ENCODE measurements around the gene TACC2.

TACC2 gene

GRCh38 chr10:122194251-122194650 lies 205.3 kb downstream of the TACC2 start:
- Histone ChIP-seq H3K23ac (ENCODE audit: low read length) (no peak overlapping the region), H3K4me3 (ENCODE audit: low read length) (no peak overlapping the region), H3K27ac (ENCODE audit: low read depth, low read length) (no peak overlapping the region), H2BK120ac (ENCODE audit: low read depth, low read length) (no peak overlapping the region), H3K4me1 (ENCODE audit: control insufficient read depth, low read depth, low read length) (no peaks in the 10 kb centered on the region), H3K18ac (ENCODE audit: low read length) (no peak overlapping the region), H3K79me2 (ENCODE audit: control insufficient read depth, insufficient read depth, low read length) (peaks cover 10% of the 10 kb centered on the region), H3K4ac (ENCODE audit: low read depth, low read length) (no peak overlapping the region), H2BK5ac (ENCODE audit: low read length) (no peak overlapping the region), H3K9ac (ENCODE audit: low read length) (no peak overlapping the region), H4K8ac (ENCODE audit: low read depth, low read length) (no peak overlapping the region), H2BK15ac (replicated peaks; ENCODE audit: low read depth) (no peak overlapping the region), H3K36me3 (ENCODE audit: control insufficient read depth, insufficient read depth, low read length) (peaks cover 1% of the 10 kb centered on the region), H3K4me2 (ENCODE audit: low read length) (no peak overlapping the region), H3K79me1 (ENCODE audit: low read length) (peaks cover 12% of the 10 kb centered on the region), H4K5ac (ENCODE audit: low read length) (no peak overlapping the region), H3K56ac (ENCODE audit: low read length) (no peak overlapping the region), H3K27me3 (ENCODE audit: insufficient read depth, low read length, poor library complexity) (no peaks in the 10 kb centered on the region), H2AK5ac (ENCODE audit: low read length) (no peak overlapping the region)
- WGBS (ENCODE audit: extremely low coverage, insufficient coverage, low lambda C conversion rate) = no CpG with 5 or more reads among the region's 9 CpGs
- no peak for DNase-seq

DNA sequence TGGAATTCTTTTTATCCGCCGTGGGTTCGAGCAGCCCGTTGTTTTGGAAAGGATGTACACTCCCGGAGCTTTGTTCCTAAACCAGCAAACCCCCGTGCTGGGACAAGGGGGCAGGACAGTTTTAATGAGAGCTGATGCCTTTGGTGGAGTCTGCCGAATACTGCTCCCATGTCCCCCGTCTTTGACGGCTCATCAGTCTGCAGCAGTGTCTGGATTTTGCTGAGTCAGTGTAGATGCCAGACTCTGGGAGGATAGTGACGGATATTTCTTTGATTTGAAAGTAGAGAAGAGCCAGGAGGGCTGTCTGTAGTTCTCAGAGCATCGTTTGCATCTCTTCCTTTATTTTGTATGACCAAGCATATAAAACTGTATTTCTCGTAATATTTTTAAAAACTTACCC lies 207.3 kb downstream of the TACC2 start:
- DNase-seq = no peak
- Histone ChIP-seq H3K27me3 (ENCODE audit: insufficient read depth, low read length, poor library complexity) (no peaks in the 10 kb centered on the region), H3K36me3 (ENCODE audit: control insufficient read depth, insufficient read depth, low read length) (peaks cover 1% of the 10 kb centered on the region), H2BK15ac (replicated peaks; ENCODE audit: low read depth) (no peak overlapping the region), H3K4ac (ENCODE audit: low read depth, low read length) (no peak overlapping the region), H3K79me2 (ENCODE audit: control insufficient read depth, insufficient read depth, low read length) (peaks cover 3% of the 10 kb centered on the region), H3K23ac (ENCODE audit: low read length) (no peak overlapping the region), H3K27ac (ENCODE audit: low read depth, low read length) (no peak overlapping the region), H4K8ac (ENCODE audit: low read depth, low read length) (no peak overlapping the region), H2BK5ac (ENCODE audit: low read length) (no peak overlapping the region), H3K79me1 (ENCODE audit: low read length) (peaks cover 10% of the 10 kb centered on the region), H3K4me3 (ENCODE audit: low read length) (no peak overlapping the region), H3K4me2 (ENCODE audit: low read length) (no peak overlapping the region), H4K5ac (ENCODE audit: low read length) (no peak overlapping the region), H3K56ac (ENCODE audit: low read length) (no peak overlapping the region), H2BK120ac (ENCODE audit: low read depth, low read length) (no peak overlapping the region), H2AK5ac (ENCODE audit: low read length) (no peak overlapping the region), H3K9ac (ENCODE audit: low read length) (no peak overlapping the region), H3K18ac (ENCODE audit: low read length) (no peak overlapping the region), H3K4me1 (ENCODE audit: control insufficient read depth, low read depth, low read length) (no peaks in the 10 kb centered on the region)
- no CpG with 5 or more reads among the region's 12 CpGs for WGBS (ENCODE audit: extremely low coverage, insufficient coverage, low lambda C conversion rate)

GRCh38 chr10:122197611-122198222 lies 208.8 kb downstream of the TACC2 start:
- Histone ChIP-seq H3K56ac (ENCODE audit: low read length) (no peak overlapping the region), H3K23ac (ENCODE audit: low read length) (no peak overlapping the region), H2BK120ac (ENCODE audit: low read depth, low read length) (no peak overlapping the region), H2AK5ac (ENCODE audit: low read length) (no peak overlapping the region), H3K4me3 (ENCODE audit: low read length) (no peak overlapping the region), H3K79me2 (ENCODE audit: control insufficient read depth, insufficient read depth, low read length) (no peaks in the 10 kb centered on the region), H3K79me1 (ENCODE audit: low read length) (peaks cover 6% of the 10 kb centered on the region), H3K27ac (ENCODE audit: low read depth, low read length) (no peak overlapping the region), H3K18ac (ENCODE audit: low read length) (no peak overlapping the region), H3K4me2 (ENCODE audit: low read length) (no peak overlapping the region), H3K9ac (ENCODE audit: low read length) (no peak overlapping the region), H4K8ac (ENCODE audit: low read depth, low read length) (no peak overlapping the region), H3K36me3 (ENCODE audit: control insufficient read depth, insufficient read depth, low read length) (peaks cover 1% of the 10 kb centered on the region), H2BK15ac (replicated peaks; ENCODE audit: low read depth) (no peak overlapping the region), H2BK5ac (ENCODE audit: low read length) (no peak overlapping the region), H3K27me3 (ENCODE audit: insufficient read depth, low read length, poor library complexity) (no peaks in the 10 kb centered on the region), H3K4me1 (ENCODE audit: control insufficient read depth, low read depth, low read length) (no peaks in the 10 kb centered on the region), H4K5ac (ENCODE audit: low read length) (no peak overlapping the region), H3K4ac (ENCODE audit: low read depth, low read length) (no peak overlapping the region)
- no CpG with 5 or more reads among the region's 13 CpGs for WGBS (ENCODE audit: extremely low coverage, insufficient coverage, low lambda C conversion rate)
- no peak for DNase-seq

DNA sequence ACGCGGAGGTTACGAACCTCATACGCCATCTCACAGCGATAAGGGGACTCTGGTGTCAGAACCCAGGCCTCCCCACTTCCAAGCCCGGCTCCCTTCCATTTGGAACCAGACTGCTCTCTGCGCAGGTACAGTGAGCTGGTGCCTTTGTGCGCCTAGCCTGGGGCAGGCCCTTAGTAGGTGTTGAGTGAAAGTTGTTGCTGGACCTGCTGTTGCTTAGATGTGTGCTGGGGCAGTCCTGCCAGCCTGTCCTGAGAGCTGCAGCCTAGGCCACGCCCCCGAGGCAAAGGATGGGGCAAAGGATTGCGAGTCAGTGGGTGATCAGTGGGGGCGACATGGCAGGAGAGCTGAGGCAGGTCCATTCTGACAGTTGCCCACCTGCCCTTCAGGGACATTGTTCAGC lies 209.7 kb downstream of the TACC2 start:
- no peak overlapping the region for H3K23ac ChIP-seq (ENCODE audit: low read length)
- no peak overlapping the region for H2BK15ac ChIP-seq (replicated peaks; ENCODE audit: low read depth)
- no peak overlapping the region for H3K4me3 ChIP-seq (ENCODE audit: low read length)
- H3K4me1 ChIP-seq (ENCODE audit: control insufficient read depth, low read depth, low read length) = no peaks in the 10 kb centered on the region
- no peak overlapping the region for H3K56ac ChIP-seq (ENCODE audit: low read length)
- DNase-seq = no peak
- no peak overlapping the region for H3K4me2 ChIP-seq (ENCODE audit: low read length)
- H4K8ac ChIP-seq (ENCODE audit: low read depth, low read length) = no peak overlapping the region
- peaks cover 1% of the 10 kb centered on the region for H3K36me3 ChIP-seq (ENCODE audit: control insufficient read depth, insufficient read depth, low read length)
- no peaks in the 10 kb centered on the region for H3K27me3 ChIP-seq (ENCODE audit: insufficient read depth, low read length, poor library complexity)
- no peak overlapping the region for H3K9ac ChIP-seq (ENCODE audit: low read length)
- H3K79me1 ChIP-seq (ENCODE audit: low read length) = peaks cover 5% of the 10 kb centered on the region
- H3K18ac ChIP-seq (ENCODE audit: low read length) = no peak overlapping the region
- H2BK5ac ChIP-seq (ENCODE audit: low read length) = no peak overlapping the region
- no CpG with 5 or more reads among the region's 12 CpGs for WGBS (ENCODE audit: extremely low coverage, insufficient coverage, low lambda C conversion rate)
- H4K5ac ChIP-seq (ENCODE audit: low read length) = no peak overlapping the region
- no peak overlapping the region for H2BK120ac ChIP-seq (ENCODE audit: low read depth, low read length)
- no peaks in the 10 kb centered on the region for H3K79me2 ChIP-seq (ENCODE audit: control insufficient read depth, insufficient read depth, low read length)
- no peak overlapping the region for H3K27ac ChIP-seq (ENCODE audit: low read depth, low read length)
- no peak overlapping the region for H3K4ac ChIP-seq (ENCODE audit: low read depth, low read length)
- H2AK5ac ChIP-seq (ENCODE audit: low read length) = no peak overlapping the region

DNA sequence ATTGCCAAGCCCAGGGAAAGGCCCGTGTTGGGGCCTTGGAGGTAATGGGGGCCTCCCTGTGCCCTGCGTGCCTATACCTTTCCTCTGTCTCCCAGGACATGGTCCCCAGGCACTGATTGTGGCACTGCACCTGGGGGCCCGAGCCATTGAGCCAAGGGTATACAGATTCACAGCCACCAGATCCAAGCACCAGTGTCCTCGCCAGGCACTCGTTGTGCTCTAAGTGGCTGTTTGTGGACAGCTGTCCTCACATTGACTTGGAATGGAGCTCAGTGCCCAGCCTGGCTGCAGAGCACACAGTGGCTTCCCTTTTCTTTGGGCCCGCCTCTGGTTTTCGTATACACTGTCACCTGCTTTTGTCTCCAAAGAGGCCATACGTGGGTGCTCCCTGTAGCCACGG lies 210.1 kb downstream of the TACC2 start:
- Histone ChIP-seq H3K79me2 (ENCODE audit: control insufficient read depth, insufficient read depth, low read length) (no peaks in the 10 kb centered on the region), H3K56ac (ENCODE audit: low read length) (no peak overlapping the region), H3K27me3 (ENCODE audit: insufficient read depth, low read length, poor library complexity) (no peaks in the 10 kb centered on the region), H3K23ac (ENCODE audit: low read length) (no peak overlapping the region), H3K4ac (ENCODE audit: low read depth, low read length) (no peak overlapping the region), H3K9ac (ENCODE audit: low read length) (no peak overlapping the region), H2BK5ac (ENCODE audit: low read length) (no peak overlapping the region), H4K5ac (ENCODE audit: low read length) (no peak overlapping the region), H2BK15ac (replicated peaks; ENCODE audit: low read depth) (no peak overlapping the region), H3K4me2 (ENCODE audit: low read length) (no peak overlapping the region), H4K8ac (ENCODE audit: low read depth, low read length) (no peak overlapping the region), H3K4me3 (ENCODE audit: low read length) (no peak overlapping the region), H3K4me1 (ENCODE audit: control insufficient read depth, low read depth, low read length) (no peaks in the 10 kb centered on the region), H2AK5ac (ENCODE audit: low read length) (no peak overlapping the region), H3K79me1 (ENCODE audit: low read length) (peaks cover 4% of the 10 kb centered on the region), H2BK120ac (ENCODE audit: low read depth, low read length) (no peak overlapping the region), H3K36me3 (ENCODE audit: control insufficient read depth, insufficient read depth, low read length) (peaks cover 1% of the 10 kb centered on the region), H3K18ac (ENCODE audit: low read length) (no peak overlapping the region), H3K27ac (ENCODE audit: low read depth, low read length) (no peak overlapping the region)
- no CpG with 5 or more reads among the region's 9 CpGs for WGBS (ENCODE audit: extremely low coverage, insufficient coverage, low lambda C conversion rate)
- DNase-seq = no peak

DNA sequence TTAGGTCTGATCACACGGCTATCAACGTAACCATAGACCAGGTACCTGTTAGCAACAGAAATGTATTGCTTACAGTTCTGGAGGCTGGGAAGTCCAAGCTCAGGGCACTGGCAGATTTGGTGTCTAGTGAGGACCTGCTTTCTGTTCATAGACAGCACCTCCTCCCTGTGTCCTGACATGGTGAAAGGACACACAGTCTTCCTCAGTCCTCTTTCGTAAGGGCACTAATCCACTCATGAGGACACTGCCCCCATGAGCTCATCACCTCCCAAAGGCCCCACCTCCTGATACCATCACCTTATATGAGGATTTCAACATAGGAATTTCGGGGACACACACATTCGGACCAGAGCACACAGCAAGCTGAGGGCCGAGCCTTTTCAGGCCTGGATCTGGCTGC lies 210.7 kb downstream of the TACC2 start:
- H3K56ac ChIP-seq (ENCODE audit: low read length) = no peak overlapping the region
- no peaks in the 10 kb centered on the region for H3K27me3 ChIP-seq (ENCODE audit: insufficient read depth, low read length, poor library complexity)
- peaks cover 1% of the 10 kb centered on the region for H3K36me3 ChIP-seq (ENCODE audit: control insufficient read depth, insufficient read depth, low read length)
- H2AK5ac ChIP-seq (ENCODE audit: low read length) = no peak overlapping the region
- no peak overlapping the region for H3K27ac ChIP-seq (ENCODE audit: low read depth, low read length)
- H2BK5ac ChIP-seq (ENCODE audit: low read length) = no peak overlapping the region
- no peaks in the 10 kb centered on the region for H3K4me1 ChIP-seq (ENCODE audit: control insufficient read depth, low read depth, low read length)
- H3K79me1 ChIP-seq (ENCODE audit: low read length) = peaks cover 1% of the 10 kb centered on the region
- no peak overlapping the region for H4K5ac ChIP-seq (ENCODE audit: low read length)
- no CpG with 5 or more reads among the region's 6 CpGs for WGBS (ENCODE audit: extremely low coverage, insufficient coverage, low lambda C conversion rate)
- no peak overlapping the region for H2BK120ac ChIP-seq (ENCODE audit: low read depth, low read length)
- no peak for DNase-seq
- H3K18ac ChIP-seq (ENCODE audit: low read length) = no peak overlapping the region
- no peaks in the 10 kb centered on the region for H3K79me2 ChIP-seq (ENCODE audit: control insufficient read depth, insufficient read depth, low read length)
- H4K8ac ChIP-seq (ENCODE audit: low read depth, low read length) = no peak overlapping the region
- no peak overlapping the region for H3K23ac ChIP-seq (ENCODE audit: low read length)
- H3K4ac ChIP-seq (ENCODE audit: low read depth, low read length) = no peak overlapping the region
- no peak overlapping the region for H2BK15ac ChIP-seq (replicated peaks; ENCODE audit: low read depth)
- no peak overlapping the region for H3K9ac ChIP-seq (ENCODE audit: low read length)
- H3K4me2 ChIP-seq (ENCODE audit: low read length) = no peak overlapping the region
- H3K4me3 ChIP-seq (ENCODE audit: low read length) = no peak overlapping the region

Data from mesendoderm (in vitro differentiated cells).